HEK293 (cell line): ENCODE measurements around the gene SELENOI.

Experiments used
- FEZF1 ChIP-seq: fragments of 450-650 bp; formaldehyde crosslinking; IDR thresholded peaks from 2 replicates; pipeline ENCODE4 v1.5.1; 2016; ENCODE audit warnings: missing biosample characterization, missing genetic modification characterization
- GLI2 ChIP-seq: fragments of 450-650 bp; formaldehyde crosslinking; IDR thresholded peaks from 2 replicates; pipeline ENCODE4; 2017; ENCODE audit warnings: missing biosample characterization, missing genetic modification characterization, low read depth, borderline replicate concordance
- GLI4 ChIP-seq: fragments of 450-650 bp; formaldehyde crosslinking; IDR thresholded peaks from 2 replicates; pipeline ENCODE4 v1.5.1; 2016; ENCODE audit warnings: missing biosample characterization, missing genetic modification characterization
- GLIS1 ChIP-seq: fragments of 450-650 bp; formaldehyde crosslinking; IDR thresholded peaks from 2 replicates; pipeline ENCODE4 v1.5.1; 2016; ENCODE audit warnings: missing biosample characterization, missing genetic modification characterization
- HIC1 ChIP-seq: fragments of 450-650 bp; formaldehyde crosslinking; IDR thresholded peaks from 2 replicates; pipeline ENCODE4 v1.5.1; 2016; ENCODE audit warnings: missing biosample characterization, missing genetic modification characterization
- KLF1 ChIP-seq: fragments of 450-650 bp; formaldehyde crosslinking; IDR thresholded peaks from 2 replicates; pipeline ENCODE4 v1.5.1; 2016; ENCODE audit warnings: missing biosample characterization, missing genetic modification characterization
- KLF16 ChIP-seq: fragments of 450-650 bp; formaldehyde crosslinking; IDR thresholded peaks from 2 replicates; pipeline ENCODE4 v1.5.1; 2017; ENCODE audit warnings: missing biosample characterization, missing genetic modification characterization
- KLF7 ChIP-seq: fragments of 450-650 bp; formaldehyde crosslinking; IDR thresholded peaks from 2 replicates; pipeline ENCODE4 v1.5.1; 2016; ENCODE audit warnings: missing biosample characterization, missing genetic modification characterization, borderline replicate concordance
- MZF1 ChIP-seq: fragments of 450-650 bp; formaldehyde crosslinking; IDR thresholded peaks from 2 replicates; pipeline ENCODE4 v1.5.1; 2017; ENCODE audit warnings: missing biosample characterization, missing genetic modification characterization, borderline replicate concordance
- SCRT1 ChIP-seq: fragments of 450-650 bp; formaldehyde crosslinking; IDR thresholded peaks from 2 replicates; pipeline ENCODE4 v1.5.1; 2016; ENCODE audit warnings: missing biosample characterization, missing genetic modification characterization, borderline replicate concordance
- SCRT2 ChIP-seq: fragments of 450-650 bp; formaldehyde crosslinking; IDR thresholded peaks from 2 replicates; pipeline ENCODE4 v1.5.1; 2016; ENCODE audit warnings: missing biosample characterization, missing genetic modification characterization
- SP3 ChIP-seq: fragments of 450-650 bp; formaldehyde crosslinking; IDR thresholded peaks from 2 replicates; pipeline ENCODE4 v1.5.1; 2016; ENCODE audit warnings: missing biosample characterization, missing genetic modification characterization
- SP7 ChIP-seq: fragments of 450-650 bp; formaldehyde crosslinking; IDR thresholded peaks from 2 replicates; pipeline ENCODE4 v1.5.1; 2016; ENCODE audit warnings: missing biosample characterization, missing genetic modification characterization
- WT1 ChIP-seq: fragments of 450-650 bp; formaldehyde crosslinking; IDR thresholded peaks from 2 replicates; pipeline ENCODE4 v1.5.1; 2016; ENCODE audit warnings: missing biosample characterization, missing genetic modification characterization
- ZBTB10 ChIP-seq: fragments of 450-650 bp; formaldehyde crosslinking; IDR thresholded peaks from 2 replicates; pipeline ENCODE4 v1.5.1; 2016; ENCODE audit warnings: missing biosample characterization, missing genetic modification characterization
- ZBTB17 ChIP-seq: fragments of 450-650 bp; formaldehyde crosslinking; IDR thresholded peaks from 2 replicates; pipeline ENCODE4 v1.5.1; 2016; ENCODE audit warnings: missing biosample characterization, missing genetic modification characterization
- ZBTB20 ChIP-seq: fragments of 450-650 bp; formaldehyde crosslinking; IDR thresholded peaks from 2 replicates; pipeline ENCODE4 v1.5.1; 2016; ENCODE audit warnings: missing biosample characterization, missing genetic modification characterization
- ZBTB6 ChIP-seq: fragments of 450-650 bp; formaldehyde crosslinking; IDR thresholded peaks from 2 replicates; pipeline ENCODE4 v1.5.1; 2017; ENCODE audit warnings: missing biosample characterization, missing genetic modification characterization
- ZNF132 ChIP-seq: fragments of 450-650 bp; formaldehyde crosslinking; IDR thresholded peaks from 2 replicates; pipeline ENCODE4 v1.5.1; 2017; ENCODE audit warnings: missing biosample characterization, missing genetic modification characterization, borderline replicate concordance
- ZNF239 ChIP-seq: fragments of 450-650 bp; formaldehyde crosslinking; IDR thresholded peaks from 2 replicates; pipeline ENCODE4 v1.5.1; 2016; ENCODE audit warnings: missing biosample characterization, missing genetic modification characterization
- ZNF302 ChIP-seq: fragments of 450-650 bp; formaldehyde crosslinking; IDR thresholded peaks from 2 replicates; pipeline ENCODE4 v1.5.1; 2016; ENCODE audit warnings: missing biosample characterization, missing genetic modification characterization, low read depth
- ZNF335 ChIP-seq: fragments of 450-650 bp; formaldehyde crosslinking; conservative IDR thresholded peaks from 2 replicates; pipeline ENCODE4 v1.5.1; 2016; ENCODE audit warnings: missing biosample characterization, missing genetic modification characterization
- ZNF341 ChIP-seq: fragments of 450-650 bp; formaldehyde crosslinking; IDR thresholded peaks from 2 replicates; pipeline ENCODE4; 2016; ENCODE audit warnings: low read depth, missing biosample characterization, missing genetic modification characterization
- ZNF394 ChIP-seq: fragments of 450-650 bp; formaldehyde crosslinking; IDR thresholded peaks from 2 replicates; pipeline ENCODE4 v1.5.1; 2016; ENCODE audit warnings: missing biosample characterization, missing genetic modification characterization, mild to moderate bottlenecking, moderate library complexity, borderline replicate concordance
- ZNF513 ChIP-seq: fragments of 450-650 bp; IDR thresholded peaks from 2 replicates; pipeline ENCODE4 v1.5.1; 2018; ENCODE audit warnings: missing biosample characterization, missing genetic modification characterization
- ZNF610 ChIP-seq: fragments of 450-650 bp; formaldehyde crosslinking; IDR thresholded peaks from 2 replicates; pipeline ENCODE4 v1.5.1; 2016; ENCODE audit warnings: missing biosample characterization, missing genetic modification characterization, borderline replicate concordance
- ZNF629 ChIP-seq: fragments of 450-650 bp; formaldehyde crosslinking; IDR thresholded peaks from 2 replicates; pipeline ENCODE4 v1.5.1; 2017; ENCODE audit warnings: missing biosample characterization, missing genetic modification characterization
- ZSCAN16 ChIP-seq: fragments of 450-650 bp; formaldehyde crosslinking; IDR thresholded peaks from 2 replicates; pipeline ENCODE4 v1.5.1; 2016; ENCODE audit warnings: missing biosample characterization, missing genetic modification characterization
- ZSCAN4 ChIP-seq: fragments of 450-650 bp; formaldehyde crosslinking; IDR thresholded peaks from 2 replicates; pipeline ENCODE4 v1.5.1; 2017; ENCODE audit warnings: missing biosample characterization, missing genetic modification characterization
- TF ChIP-seq, protein P1 (sequence below): fragments of 450-650 bp; formaldehyde crosslinking; IDR thresholded peaks from 2 replicates; pipeline ENCODE4 v1.5.1; 2016; ENCODE audit warnings: missing biosample characterization, missing genetic modification characterization

SELENOI gene

DNA sequence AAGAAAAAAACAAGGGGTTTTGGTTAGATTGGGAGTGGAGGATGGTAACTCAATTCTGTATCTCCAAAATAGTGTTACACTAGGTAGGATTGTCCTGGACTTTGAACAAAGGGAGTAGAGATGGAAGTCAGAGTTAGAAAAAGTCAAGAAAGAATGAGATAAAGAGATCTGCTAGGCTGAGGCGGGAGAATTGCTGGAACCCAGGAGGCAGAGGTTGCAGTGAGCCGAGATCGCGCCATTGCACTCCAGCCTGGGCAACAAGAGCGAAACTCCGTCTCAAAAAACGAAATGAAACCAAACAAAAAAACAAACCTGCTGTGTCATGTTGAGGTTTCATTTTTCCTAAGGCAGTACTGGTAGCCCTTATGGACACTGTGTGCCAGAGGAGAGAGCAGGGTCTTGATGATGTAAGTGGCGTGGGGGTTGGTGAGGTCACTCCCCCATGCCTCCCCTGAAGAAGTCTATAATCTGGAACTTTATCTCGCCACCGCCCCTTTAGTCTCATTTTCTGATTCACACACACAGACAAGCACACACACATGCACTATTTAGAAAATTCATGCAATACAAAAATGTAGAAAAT lies 66.2 kb downstream of the SELENOI start (continued):
- TF ChIP-seq FEZF1 (tag by site-specific recombination) (no peak), ZNF302 (tag by site-specific recombination) (no peak), SP3 (tag by site-specific recombination) (no peak), WT1 (tag by site-specific recombination) (no peak), GLIS1 (no peak), ZSCAN4 (no peak), SCRT2 (tag by site-specific recombination) (no peak), GLI4 (tag by site-specific recombination) (no peak), ZBTB10 (tag by site-specific recombination) (no peak), ZNF394 (tag by site-specific recombination) (no peak), ZNF513 (tag by site-specific recombination) (no peak), ZBTB6 (no peak), HIC1 (no peak), GLI2 (tag by site-specific recombination) (no peak), SP7 (tag by site-specific recombination) (0 out of 2 replicates have a peak, but pooled peaks have one; percentile 11), KLF1 (tag by site-specific recombination) (no peak), ZNF335 (tag by site-specific recombination) (peak; percentile 50), ZNF629 (tag by site-specific recombination) (0 out of 2 replicates have a peak, but pooled peaks have one; percentile 27), ZNF610 (no peak), ZBTB17 (tag by site-specific recombination) (0 out of 2 replicates have a peak, but pooled peaks have one; percentile 19), KLF16 (tag by site-specific recombination) (no peak), ZBTB20 (no peak), KLF7 (tag by site-specific recombination) (no peak), SCRT1 (tag by site-specific recombination) (no peak), ZNF132 (tag by site-specific recombination) (no peak), ZSCAN16 (tag by site-specific recombination) (no peak), ZNF341 (no peak), ZNF239 (no peak), MZF1 (tag by site-specific recombination) (no peak)
- TF ChIP-seq, protein P1, sequence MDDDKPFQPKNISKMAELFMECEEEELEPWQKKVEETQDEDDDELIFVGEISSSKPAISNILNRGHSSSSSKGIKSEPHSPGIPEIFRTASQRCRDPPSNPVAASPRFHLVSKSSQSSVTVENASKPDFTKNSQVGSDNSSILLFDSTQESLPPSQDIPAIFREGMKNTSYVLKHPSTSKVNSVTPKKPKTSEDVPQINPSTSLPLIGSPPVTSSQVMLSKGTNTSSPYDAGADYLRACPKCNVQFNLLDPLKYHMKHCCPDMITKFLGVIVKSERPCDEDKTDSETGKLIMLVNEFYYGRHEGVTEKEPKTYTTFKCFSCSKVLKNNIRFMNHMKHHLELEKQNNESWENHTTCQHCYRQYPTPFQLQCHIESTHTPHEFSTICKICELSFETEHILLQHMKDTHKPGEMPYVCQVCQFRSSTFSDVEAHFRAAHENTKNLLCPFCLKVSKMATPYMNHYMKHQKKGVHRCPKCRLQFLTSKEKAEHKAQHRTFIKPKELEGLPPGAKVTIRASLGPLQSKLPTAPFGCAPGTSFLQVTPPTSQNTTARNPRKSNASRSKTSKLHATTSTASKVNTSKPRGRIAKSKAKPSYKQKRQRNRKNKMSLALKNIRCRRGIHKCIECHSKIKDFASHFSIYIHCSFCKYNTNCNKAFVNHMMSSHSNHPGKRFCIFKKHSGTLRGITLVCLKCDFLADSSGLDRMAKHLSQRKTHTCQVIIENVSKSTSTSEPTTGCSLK: no peak
